CD14-positive monocyte (primary cell): ENCODE measurements around the gene SEC16A. TPM values are rescaled to one million over a fixed set of nuclear protein-coding genes. Genes with fewer than 3 reads are reported as not detected.

Experiments
- DNase-seq, 3 donors: peaks; one replicate each; pipeline ENCODE4 v3.0.0-alpha.2; 2011 to 2022
- H2AFZ ChIP-seq: 2 replicates; pipeline ENCODE4 v1.6.0; 2012; ENCODE audit warnings: mild to moderate bottlenecking, low read depth, low read length, inconsistent platforms; ENCODE audit not compliant: insufficient read depth, poor library complexity, severe bottlenecking
- H3K27ac ChIP-seq, 2 donors: 1 replicate in 1 of 2; 2 replicates in 1 of 2; pipeline ENCODE4 v1.5.1; 2012 to 2013; ENCODE audit warnings: low read length in 2 of 2, control low read depth in 1 of 2, inconsistent platforms in 1 of 2, low read depth in 1 of 2, mild to moderate bottlenecking in 1 of 2
- H3K27me3 ChIP-seq, 2 donors: one replicate each; pipeline versions ENCODE4 v1.6.0 to v1.6.1; 2011 to 2013; ENCODE audit warnings: low read length in 2 of 2; ENCODE audit not compliant: control insufficient read depth in 2 of 2, insufficient read depth in 2 of 2
- H3K36me3 ChIP-seq, 2 donors: replicated peaks in 1 of 2; 1 replicate in 1 of 2; 2 replicates in 1 of 2; pipeline versions ENCODE4 v1.5.1 to v1.6.1; 2012 to 2013; ENCODE audit warnings: low read length in 2 of 2, control low read depth in 1 of 2, inconsistent platforms in 1 of 2, mild to moderate bottlenecking in 1 of 2; ENCODE audit not compliant: insufficient read depth in 2 of 2, control insufficient read depth in 1 of 2
- H3K4me1 ChIP-seq, 2 donors: 1 replicate in 1 of 2; 2 replicates in 1 of 2; pipeline versions ENCODE4 v1.5.1 to v1.6.1; 2012 to 2013; ENCODE audit warnings: low read length in 2 of 2, control low read depth in 1 of 2, inconsistent platforms in 1 of 2, mild to moderate bottlenecking in 1 of 2, moderate library complexity in 1 of 2; ENCODE audit not compliant: insufficient read depth in 2 of 2, control insufficient read depth in 1 of 2
- H3K4me2 ChIP-seq: replicated peaks from 2 replicates; pipeline ENCODE3; 2012; ENCODE audit warnings: low read length, moderate library complexity, mild to moderate bottlenecking; ENCODE audit not compliant: poor library complexity, severe bottlenecking; ENCODE audit errors: extremely low read depth
- H3K4me3 ChIP-seq, 3 experiments: fragments of 200-600 bp in 1 of 3; sonication (generic) in 1 of 3; replicated peaks in 1 of 3; 1 replicate in 2 of 3; 2 replicates in 1 of 3; pipeline ENCODE4 v1.5.1; 2011 to 2013; ENCODE audit warnings: low read length in 3 of 3, mild to moderate bottlenecking in 3 of 3, control low read depth in 2 of 3, low read depth in 2 of 3, inconsistent platforms in 1 of 3, moderate library complexity in 1 of 3
- H3K79me2 ChIP-seq: 2 replicates; pipeline ENCODE4 v1.6.0; 2012; ENCODE audit warnings: mild to moderate bottlenecking, control low read depth, inconsistent platforms, low read length, moderate library complexity; ENCODE audit not compliant: insufficient read depth
- H3K9ac ChIP-seq: 2 replicates; pipeline ENCODE4 v1.6.0; 2017; ENCODE audit warnings: low read length, mild to moderate bottlenecking; ENCODE audit not compliant: insufficient read depth, poor library complexity, severe bottlenecking
- H3K9me3 ChIP-seq, 2 donors: replicated peaks in 1 of 2; 1 replicate in 1 of 2; 2 replicates in 1 of 2; pipeline versions ENCODE4 v1.5.1 to v1.6.1; 2012 to 2013; ENCODE audit warnings: low read length in 2 of 2, control low read depth in 1 of 2; ENCODE audit not compliant: control insufficient read depth in 1 of 2, insufficient read depth in 1 of 2
- H4K20me1 ChIP-seq: 2 replicates; pipeline ENCODE4 v1.6.0; 2012; ENCODE audit warnings: mild to moderate bottlenecking, low read length, control low read depth, moderate library complexity; ENCODE audit not compliant: insufficient read depth
- H3K27ac Mint-ChIP-seq, 7 donors: one replicate each; pipeline ENCODE4 v1.8.0; 2020; ENCODE audit warnings: mild to moderate bottlenecking in 7 of 7, mixed read lengths in 7 of 7, moderate library complexity in 6 of 7, inconsistent platforms in 2 of 7
- H3K27me3 Mint-ChIP-seq, 3 donors: one replicate each; pipeline ENCODE4 v1.8.0; 2021 to 2022; ENCODE audit warnings: low read depth in 3 of 3, mild to moderate bottlenecking in 3 of 3, mixed read lengths in 3 of 3, moderate library complexity in 3 of 3, inconsistent platforms in 1 of 3
- H3K36me3 Mint-ChIP-seq, 2 donors: one replicate each; pipeline ENCODE4 v1.8.0; 2020; ENCODE audit warnings: mixed read lengths in 2 of 2, inconsistent platforms in 1 of 2, mild to moderate bottlenecking in 1 of 2
- H3K4me1 Mint-ChIP-seq: one replicate; pipeline ENCODE4 v1.8.0; 2020; ENCODE audit warnings: mild to moderate bottlenecking, mixed read lengths
- H3K4me3 Mint-ChIP-seq, 2 donors: one replicate each; pipeline ENCODE4 v1.8.0; 2020; ENCODE audit warnings: mild to moderate bottlenecking in 2 of 2, mixed read lengths in 2 of 2, moderate library complexity in 1 of 2
- H3K9me3 Mint-ChIP-seq, 7 donors: one replicate each; pipeline ENCODE4 v1.8.0; 2020 to 2022; ENCODE audit warnings: mixed read lengths in 7 of 7, mild to moderate bottlenecking in 6 of 7, moderate library complexity in 6 of 7, inconsistent platforms in 2 of 7
- CTCF ChIP-seq: fragments of 200-600 bp; IDR thresholded peaks from one replicate; pipeline ENCODE4 v1.8.0; 2022; ENCODE audit warnings: antibody characterized with exemption, mild to moderate bottlenecking
- WGBS: methylation state at CpG from one replicate; pipeline ENCODE4 v1.1.5; 2013; ENCODE audit warnings: missing lambda C conversion rate; ENCODE audit not compliant: insufficient coverage; 5-methylcytosine and 5-hydroxymethylcytosine counted together
- intact Hi-C, 2 donors: fragments of 100-400 bp; cut with micrococcal nuclease; formaldehyde crosslinking; loops; one replicate each; pipeline versions ENCODE4 v1.15.0 to v1.15.1; 2023
- polyA plus RNA-seq, 3 donors: library from polyadenylated mRNA; depleted of rRNA in 1 of 3; unstranded in 2 of 3; stranded (reverse) in 1 of 3; fragments of 300-500 nt in 2 of 3; fragments of >200 nt in 1 of 3; fragmentation: Illumina TruSeq in 2 of 3; gene quantifications; 1 replicate in 2 of 3; 2 replicates in 1 of 3; pipeline ENCODE4 v1.2.3, GENCODE V29; 2012 to 2021

The SEC16A gene
- polyA plus RNA-seq, 3 donors: 11.1 to 36.8 (median 19.1) TPM

GRCh38 chr9:136432591-136432990 is 50.2 kb downstream of the SEC16A start:
- intact Hi-C loops: no loop called here

GRCh38 chr9:136431782-136432350 is 51.0 kb downstream of the SEC16A start:
- peaks cover 9 to 55% of the 10 kb centered on the region in 2 donors for H3K36me3 Mint-ChIP-seq
- Histone ChIP-seq H3K79me2 (peaks cover 1% of the 10 kb centered on the region), H3K27ac (no peak overlapping the region), H3K4me3 (no peak overlapping the region), H3K27me3 (no peaks in the 10 kb centered on the region), H3K9ac (no peak overlapping the region), H4K20me1 (no peaks in the 10 kb centered on the region), H3K4me2 (no peak overlapping the region), H3K4me1 (no peaks in the 10 kb centered on the region), H3K9me3 (no peaks in the 10 kb centered on the region), H3K36me3 (peaks cover 21 to 31% of the 10 kb centered on the region in 2 donors), H2AFZ (no peak overlapping the region)
- peaks cover 0 to 2% (median 0%) of the 10 kb centered on the region in 7 donors for H3K9me3 Mint-ChIP-seq
- H3K27ac Mint-ChIP-seq: no peak overlapping the region
- 96% methylated on average over 30 of the region's 36 CpGs for WGBS
- H3K4me3 Mint-ChIP-seq: no peak overlapping the region
- intact Hi-C loops: no loop called here
- peaks cover 6% of the 10 kb centered on the region for H3K4me1 Mint-ChIP-seq
- no peak for TF ChIP-seq CTCF
- no peak for DNase-seq
- H3K27me3 Mint-ChIP-seq: no peaks in the 10 kb centered on the region

More at GRCh38 chr9:136432591-136432990, 50.2 kb downstream of the SEC16A start:
- Histone ChIP-seq H3K27ac (no peak overlapping the region), H3K4me1 (peaks cover 4 to 5% of the 10 kb centered on the region in 2 donors), H3K9me3 (no peaks in the 10 kb centered on the region), H3K79me2 (peaks cover 8% of the 10 kb centered on the region), H3K4me2 (no peak overlapping the region), H4K20me1 (peaks cover 4% of the 10 kb centered on the region), H2AFZ (no peak overlapping the region), H3K27me3 (no peaks in the 10 kb centered on the region), H3K36me3 (peaks cover 21 to 31% of the 10 kb centered on the region in 2 donors), H3K4me3 (no peak overlapping the region), H3K9ac (no peak overlapping the region)
- Mint-ChIP-seq H3K9me3 (peaks cover 0 to 2% (median 0%) of the 10 kb centered on the region in 7 donors), H3K27me3 (peaks cover 0 to under 1% (median 0%) of the 10 kb centered on the region in 3 donors), H3K27ac (no peak overlapping the region), H3K4me3 (no peak overlapping the region), H3K4me1 (peaks cover 14% of the 10 kb centered on the region), H3K36me3 (peaks cover 11 to 55% of the 10 kb centered on the region in 2 donors)
- no peak for TF ChIP-seq CTCF
- WGBS: 94% methylated on average over 25 of the region's 26 CpGs
- no peak for DNase-seq
